Skeletal muscle cell (primary cell): ENCODE measurements around the gene MMS19.

Source experiments
- DNase-seq: peaks from one replicate; pipeline ENCODE4 v3.0.0-alpha.2; 2010; ENCODE audit warnings: low read depth
- H3K4me3 ChIP-seq: 2 replicates; pipeline ENCODE4 v1.5.1; 2011; ENCODE audit warnings: low read depth, mild to moderate bottlenecking, control low read depth, low read length, moderate library complexity

The MMS19 gene, protein sequence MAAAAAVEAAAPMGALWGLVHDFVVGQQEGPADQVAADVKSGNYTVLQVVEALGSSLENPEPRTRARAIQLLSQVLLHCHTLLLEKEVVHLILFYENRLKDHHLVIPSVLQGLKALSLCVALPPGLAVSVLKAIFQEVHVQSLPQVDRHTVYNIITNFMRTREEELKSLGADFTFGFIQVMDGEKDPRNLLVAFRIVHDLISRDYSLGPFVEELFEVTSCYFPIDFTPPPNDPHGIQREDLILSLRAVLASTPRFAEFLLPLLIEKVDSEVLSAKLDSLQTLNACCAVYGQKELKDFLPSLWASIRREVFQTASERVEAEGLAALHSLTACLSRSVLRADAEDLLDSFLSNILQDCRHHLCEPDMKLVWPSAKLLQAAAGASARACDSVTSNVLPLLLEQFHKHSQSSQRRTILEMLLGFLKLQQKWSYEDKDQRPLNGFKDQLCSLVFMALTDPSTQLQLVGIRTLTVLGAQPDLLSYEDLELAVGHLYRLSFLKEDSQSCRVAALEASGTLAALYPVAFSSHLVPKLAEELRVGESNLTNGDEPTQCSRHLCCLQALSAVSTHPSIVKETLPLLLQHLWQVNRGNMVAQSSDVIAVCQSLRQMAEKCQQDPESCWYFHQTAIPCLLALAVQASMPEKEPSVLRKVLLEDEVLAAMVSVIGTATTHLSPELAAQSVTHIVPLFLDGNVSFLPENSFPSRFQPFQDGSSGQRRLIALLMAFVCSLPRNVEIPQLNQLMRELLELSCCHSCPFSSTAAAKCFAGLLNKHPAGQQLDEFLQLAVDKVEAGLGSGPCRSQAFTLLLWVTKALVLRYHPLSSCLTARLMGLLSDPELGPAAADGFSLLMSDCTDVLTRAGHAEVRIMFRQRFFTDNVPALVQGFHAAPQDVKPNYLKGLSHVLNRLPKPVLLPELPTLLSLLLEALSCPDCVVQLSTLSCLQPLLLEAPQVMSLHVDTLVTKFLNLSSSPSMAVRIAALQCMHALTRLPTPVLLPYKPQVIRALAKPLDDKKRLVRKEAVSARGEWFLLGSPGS

DNA sequence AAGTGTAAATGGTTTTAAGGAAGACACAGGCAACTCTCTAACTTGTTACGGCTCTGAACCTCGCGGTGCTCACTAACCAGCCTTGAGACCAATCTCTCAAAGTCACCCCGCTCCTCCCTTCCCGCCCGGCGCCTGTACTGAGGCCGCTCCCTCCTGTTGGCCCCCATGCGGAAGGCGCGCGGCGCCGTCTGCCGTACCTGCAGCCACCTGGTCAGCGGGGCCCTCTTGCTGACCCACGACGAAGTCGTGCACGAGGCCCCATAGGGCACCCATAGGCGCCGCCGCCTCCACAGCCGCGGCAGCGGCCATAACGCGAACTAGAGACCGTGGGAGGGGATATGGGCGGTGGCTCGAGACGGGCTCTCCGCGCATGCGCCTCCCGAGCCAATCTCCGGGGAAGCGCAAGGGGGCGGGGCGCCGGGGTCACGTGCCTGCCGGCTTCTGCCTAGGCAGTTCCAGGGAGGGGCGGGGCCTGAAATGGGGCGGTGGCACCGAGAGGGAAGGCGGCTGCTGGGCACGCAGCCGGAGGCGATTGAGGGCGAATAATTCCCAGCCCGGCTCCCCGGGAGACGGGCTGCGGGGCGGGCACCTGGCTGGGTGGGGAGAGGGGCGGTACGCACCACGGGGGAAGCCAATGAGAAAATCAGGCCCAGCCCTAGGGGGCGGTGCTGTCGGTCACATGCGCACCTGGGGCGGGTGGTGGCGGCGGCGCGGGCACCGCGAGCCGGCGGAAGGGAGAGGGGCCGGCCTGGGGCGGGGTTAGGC is at the start of gene MMS19:
MMS19 (minus strand) TSS at position 347 of the 765 bp plus-strand sequence; CDS start at position 309, 38 bp downstream.
- H3K4me3 ChIP-seq: peak within 1 kb of the TSS; percentile 99
- DNase-seq: peak; percentile 96

DNA sequence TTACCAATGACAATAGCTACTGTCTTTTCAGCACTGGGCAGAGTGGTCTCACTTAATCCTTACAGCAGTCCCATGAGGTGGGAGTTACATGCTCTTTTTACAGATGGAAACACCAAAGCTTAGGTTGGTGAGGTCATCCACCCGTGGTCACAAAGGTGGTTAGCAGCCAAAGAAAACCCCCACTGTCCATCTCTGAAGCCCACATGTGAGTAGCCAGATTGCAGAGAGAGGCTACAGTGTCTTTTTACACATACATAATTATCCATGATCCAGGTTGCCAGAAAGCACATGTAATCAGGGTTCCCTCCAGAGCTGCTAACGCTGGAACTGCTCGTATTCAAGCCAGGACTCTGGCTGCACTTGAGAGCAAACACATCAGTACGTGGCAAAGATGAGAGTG is 49.7 kb upstream of the MMS19 start:
- no peak for DNase-seq

DNA sequence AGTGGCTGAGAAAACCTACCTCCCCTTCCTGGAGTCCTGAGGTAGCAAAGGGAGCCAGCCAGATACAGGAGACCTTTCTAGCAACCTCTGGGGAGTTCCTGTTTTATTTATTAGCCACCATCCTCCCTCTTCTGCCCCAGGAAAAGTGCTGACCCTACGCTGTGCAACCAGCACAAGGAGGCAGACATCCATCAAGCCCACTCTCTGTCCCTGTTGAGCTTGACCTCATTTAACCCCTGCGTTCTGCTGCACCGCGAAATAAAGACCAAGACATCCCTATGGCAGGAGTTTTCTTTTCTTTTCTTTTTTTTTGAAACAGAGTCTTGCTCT is 49.0 kb upstream of the MMS19 start:
- DNase-seq: no peak
- no peak overlapping the region for H3K4me3 ChIP-seq

More for the DNA sequence above, 49.7 kb upstream of the MMS19 start:
- no peak overlapping the region for H3K4me3 ChIP-seq

DNA sequence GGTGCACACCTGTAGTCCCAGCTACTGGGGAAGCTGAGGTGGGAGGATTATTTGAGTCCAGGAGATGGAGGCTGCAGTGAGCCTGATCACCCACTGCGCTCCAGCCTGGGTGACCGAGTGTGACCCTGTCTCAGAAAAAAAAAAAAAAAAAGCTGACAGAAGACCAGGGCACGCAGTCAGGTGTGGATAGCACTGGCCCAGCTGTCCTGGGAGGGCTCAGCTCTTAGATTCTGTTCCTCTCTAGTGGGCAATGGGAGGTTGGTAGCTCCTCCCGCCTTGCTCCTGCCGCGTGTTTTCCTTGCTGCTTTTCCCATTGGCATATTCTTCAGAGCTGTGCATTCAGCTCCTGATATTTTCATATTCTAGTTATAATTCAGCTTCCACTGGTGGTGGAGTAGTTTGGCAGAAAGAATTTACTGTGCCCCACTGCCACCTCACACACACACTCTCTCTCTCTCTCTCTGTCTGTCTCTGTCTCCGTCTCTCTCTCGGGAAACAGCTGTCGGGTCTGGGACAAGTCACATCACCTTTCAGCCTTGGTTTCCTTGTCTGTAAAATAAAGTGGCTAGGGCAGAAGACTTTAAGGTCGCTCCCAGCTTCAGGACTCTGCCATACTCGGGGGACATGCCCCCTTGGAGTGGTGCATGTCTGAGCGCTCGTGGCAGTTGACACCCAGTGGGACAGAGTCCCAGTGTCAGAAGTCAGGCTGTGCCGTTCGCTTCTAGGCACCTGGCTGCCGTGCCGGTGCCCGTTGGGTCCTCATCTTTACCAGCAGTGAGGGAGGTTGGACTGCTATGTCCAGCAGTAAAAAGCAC is 48.4 kb upstream of the MMS19 start:
- DNase-seq: no peak

DNA sequence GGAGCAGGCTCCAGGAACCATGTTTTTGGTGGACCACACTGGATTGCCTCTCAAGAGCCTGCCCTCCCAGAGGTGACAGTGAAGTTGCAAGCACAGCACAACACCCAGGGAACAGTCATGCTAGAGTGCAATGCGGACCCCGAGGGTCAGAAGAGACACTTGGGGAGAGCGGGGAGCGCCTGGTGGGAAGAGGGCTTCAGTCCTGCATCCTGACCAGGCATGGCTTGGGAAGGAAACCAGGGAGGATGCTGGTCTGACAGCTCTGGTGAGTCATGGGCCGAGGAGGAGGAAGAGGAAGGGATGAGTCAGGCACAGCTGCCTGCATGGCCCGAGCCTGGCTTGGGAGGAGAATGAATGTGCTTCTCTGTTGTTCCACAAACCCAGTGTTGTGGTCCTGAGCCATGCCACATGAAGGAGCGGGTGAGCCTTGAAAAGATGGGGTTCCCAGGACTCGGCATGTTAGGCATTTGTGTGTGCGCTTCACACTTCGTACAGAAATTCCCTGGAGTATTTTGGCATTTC is 44.9 kb upstream of the MMS19 start:
- H3K4me3 ChIP-seq: no peak overlapping the region
- peak; percentile 96 for DNase-seq

More for the DNA sequence above, 48.4 kb upstream of the MMS19 start:
- no peak overlapping the region for H3K4me3 ChIP-seq

DNA sequence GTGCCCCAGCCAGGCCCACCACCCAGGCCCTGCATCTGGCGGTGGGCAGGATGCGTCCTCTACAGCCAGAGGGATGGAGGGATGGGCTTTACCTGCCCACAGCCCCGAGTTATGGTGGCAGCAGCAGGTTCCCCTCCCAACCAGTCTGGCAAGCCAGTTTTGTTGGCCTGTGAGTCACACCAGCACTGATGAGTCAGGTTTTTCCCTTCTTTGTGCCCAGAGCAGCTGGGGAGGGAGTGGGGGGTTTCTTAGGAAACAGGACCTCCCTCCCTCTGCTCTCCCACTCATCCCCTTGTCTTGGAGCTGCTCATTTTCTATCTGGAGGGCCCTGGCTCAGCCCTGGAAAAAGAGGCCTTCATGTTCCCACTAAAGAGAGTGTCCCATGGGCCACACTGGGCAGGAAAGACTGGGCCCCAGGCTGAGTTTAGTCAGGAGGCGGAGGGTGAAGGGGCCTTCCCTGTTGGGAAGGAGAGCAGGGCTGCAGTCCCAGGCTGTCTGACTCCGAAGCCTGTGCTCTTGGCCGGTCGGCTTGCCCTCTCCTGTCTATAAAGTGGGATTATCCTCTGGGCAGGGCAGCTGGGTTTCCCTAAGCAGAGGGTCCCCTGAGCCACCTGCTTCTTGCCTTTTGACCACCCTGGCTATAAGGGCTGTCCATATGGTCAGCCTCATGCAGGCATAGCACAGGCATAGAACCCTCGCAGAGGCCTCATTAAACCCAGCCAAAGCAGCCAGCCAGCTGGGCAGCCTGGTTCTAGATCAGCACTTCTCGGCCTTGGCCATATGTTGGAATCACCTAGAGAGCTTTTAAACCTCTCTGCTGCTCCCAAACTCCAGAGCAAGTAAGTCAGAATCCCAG is 44.2 kb upstream of the MMS19 start:
- DNase-seq: peak; percentile 95
- H3K4me3 ChIP-seq: no peak overlapping the region

DNA sequence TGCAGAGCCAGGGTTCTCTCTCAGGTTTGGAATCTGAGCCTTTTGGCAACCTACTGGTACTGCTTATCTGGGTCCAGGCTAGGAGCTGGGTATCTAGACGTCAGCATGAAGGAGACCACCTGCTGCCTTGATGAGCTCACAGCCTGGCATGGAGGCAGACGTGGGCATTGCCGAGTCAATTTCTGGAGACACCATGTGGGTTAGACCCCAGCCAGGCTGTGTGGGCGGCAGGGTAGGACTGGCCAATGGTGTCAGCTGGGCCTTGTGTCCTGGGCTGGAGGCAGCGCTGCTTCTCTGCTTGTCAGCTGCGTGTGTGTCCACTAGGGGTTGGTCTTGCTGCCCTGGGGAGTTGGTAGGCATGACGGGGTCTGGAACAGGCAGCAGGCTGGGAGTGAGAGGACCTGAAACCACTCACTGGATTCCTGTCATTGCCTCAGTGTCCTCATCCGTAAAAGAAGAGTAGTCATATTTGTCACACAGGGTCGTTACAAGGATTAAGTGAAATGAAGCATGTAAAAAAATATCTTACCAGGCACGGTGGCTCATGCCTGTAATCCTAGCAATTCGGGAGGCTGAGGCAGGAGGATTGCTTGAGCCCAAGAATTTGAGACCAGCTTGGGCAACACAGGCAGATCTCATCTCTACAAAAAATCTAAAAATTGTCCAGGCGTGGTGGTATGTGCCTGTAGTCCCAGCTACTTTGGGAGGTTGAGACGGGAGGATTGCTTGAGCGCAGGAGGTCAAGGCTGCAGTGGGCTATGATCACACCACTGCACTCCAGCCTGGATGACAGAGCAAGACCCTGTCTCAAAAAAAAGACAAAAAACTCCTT is 42.7 kb upstream of the MMS19 start:
- DNase-seq: no peak
- H3K4me3 ChIP-seq: no peak overlapping the region

DNA sequence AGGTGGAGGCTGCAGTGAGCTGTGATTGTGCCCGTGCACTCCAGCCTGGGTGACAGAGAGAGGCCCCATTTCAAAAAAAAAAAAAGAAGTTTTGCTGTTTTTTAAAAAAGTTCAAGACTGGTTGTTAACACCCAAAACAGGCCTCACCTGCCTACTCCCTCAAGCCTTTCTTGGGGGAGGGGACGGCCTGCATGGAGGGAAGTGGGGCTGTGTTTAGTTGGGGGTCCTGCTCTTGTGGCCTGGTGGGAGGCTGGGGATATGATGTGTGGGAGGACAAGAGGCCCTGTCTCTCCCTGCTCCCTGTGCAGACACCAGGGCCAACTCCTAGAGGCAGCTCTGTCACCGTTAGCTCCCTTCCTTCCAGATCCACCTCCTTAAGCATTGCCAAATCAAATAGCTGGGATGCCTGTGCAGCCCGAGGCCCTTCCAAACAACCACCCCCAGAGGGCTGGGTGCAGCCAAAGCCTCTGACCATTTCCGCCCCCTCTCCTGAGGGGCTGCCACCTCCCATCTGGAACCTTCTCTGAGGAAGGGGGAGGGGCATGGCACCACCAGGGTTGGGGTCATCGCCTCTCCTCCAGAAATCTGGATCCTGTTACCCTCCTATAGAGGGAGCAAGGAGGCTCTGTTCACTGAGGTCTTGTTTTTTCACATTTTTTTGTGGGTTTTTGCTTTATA is 41.4 kb upstream of the MMS19 start:
- H3K4me3 ChIP-seq: no peak overlapping the region
- peak; percentile 80 for DNase-seq

DNA sequence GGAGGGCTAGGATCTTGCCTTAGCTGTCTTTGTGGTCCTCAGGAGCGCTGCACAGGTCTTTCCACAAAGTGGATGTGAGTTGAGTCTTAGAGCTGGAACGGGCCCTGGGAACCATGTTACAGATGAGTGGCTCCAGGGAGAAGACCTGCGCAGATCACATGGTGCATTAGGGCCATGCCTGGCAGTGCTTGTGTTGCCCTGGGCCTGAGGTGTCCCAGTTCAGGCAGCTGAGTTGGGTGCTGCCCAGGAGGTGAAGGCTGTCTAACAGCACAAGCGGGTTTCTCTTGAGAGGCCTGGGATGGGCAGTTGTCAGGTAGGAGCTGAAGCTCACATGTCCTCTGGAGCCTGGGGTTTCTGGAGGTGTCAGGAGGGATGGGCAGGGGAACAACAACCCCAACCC is 40.6 kb upstream of the MMS19 start:
- no peak for DNase-seq

DNA sequence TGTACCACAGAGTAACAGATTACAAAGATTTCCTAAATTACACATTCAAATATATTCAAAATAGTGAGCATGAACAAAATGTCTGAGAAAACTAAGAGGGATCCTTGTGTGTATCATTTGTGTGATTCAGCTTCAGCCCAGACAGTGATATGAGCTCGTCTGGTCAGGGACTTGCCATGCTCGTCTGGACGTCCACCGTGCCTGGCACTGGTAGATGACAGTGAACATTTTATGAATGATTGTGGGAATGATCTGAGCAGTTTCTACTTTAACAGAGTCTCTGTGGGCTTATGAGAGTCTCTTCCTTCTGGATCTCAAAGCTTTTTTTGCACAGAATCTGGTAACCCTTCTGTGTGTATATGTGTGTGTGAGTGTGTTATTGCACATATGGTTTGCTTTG is 40.2 kb upstream of the MMS19 start:
- DNase-seq: no peak
- H3K4me3 ChIP-seq: no peak overlapping the region

More for the DNA sequence above, 40.6 kb upstream of the MMS19 start:
- no peak overlapping the region for H3K4me3 ChIP-seq

DNA sequence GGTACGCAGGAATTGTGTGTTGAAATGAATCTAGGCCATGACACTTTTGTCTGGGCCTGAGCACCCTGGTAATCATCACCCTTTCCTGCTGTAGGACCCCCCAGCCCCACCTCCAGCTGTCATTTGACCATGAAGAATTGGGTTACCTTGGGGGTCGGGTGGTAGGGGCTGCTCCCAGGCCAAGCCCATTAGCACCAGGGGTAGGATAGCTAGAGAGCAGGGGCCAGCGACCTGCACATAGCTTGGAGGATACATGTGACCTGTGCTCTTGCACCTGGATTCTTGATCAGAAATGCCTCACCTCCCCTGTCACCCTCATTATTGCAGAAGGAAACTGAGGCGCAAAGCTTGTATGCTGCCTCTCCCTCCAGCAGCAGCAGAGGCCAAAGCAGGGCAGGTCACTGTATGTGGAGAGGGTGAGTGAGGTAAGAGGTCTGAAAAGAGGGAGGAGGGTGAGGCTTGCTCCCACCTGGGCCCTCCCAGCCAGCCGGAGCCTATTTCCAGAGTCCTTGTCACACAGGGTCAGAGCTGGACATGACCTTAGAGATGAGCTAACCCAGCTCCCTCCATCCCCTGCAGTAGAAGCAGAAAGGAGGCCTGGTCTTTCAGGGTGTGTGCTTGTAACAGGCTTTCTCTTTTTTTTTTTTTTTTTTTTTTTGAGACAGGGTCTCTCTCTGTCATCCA is 39.1 kb upstream of the MMS19 start:
- DNase-seq: no peak
- no peak overlapping the region for H3K4me3 ChIP-seq

DNA sequence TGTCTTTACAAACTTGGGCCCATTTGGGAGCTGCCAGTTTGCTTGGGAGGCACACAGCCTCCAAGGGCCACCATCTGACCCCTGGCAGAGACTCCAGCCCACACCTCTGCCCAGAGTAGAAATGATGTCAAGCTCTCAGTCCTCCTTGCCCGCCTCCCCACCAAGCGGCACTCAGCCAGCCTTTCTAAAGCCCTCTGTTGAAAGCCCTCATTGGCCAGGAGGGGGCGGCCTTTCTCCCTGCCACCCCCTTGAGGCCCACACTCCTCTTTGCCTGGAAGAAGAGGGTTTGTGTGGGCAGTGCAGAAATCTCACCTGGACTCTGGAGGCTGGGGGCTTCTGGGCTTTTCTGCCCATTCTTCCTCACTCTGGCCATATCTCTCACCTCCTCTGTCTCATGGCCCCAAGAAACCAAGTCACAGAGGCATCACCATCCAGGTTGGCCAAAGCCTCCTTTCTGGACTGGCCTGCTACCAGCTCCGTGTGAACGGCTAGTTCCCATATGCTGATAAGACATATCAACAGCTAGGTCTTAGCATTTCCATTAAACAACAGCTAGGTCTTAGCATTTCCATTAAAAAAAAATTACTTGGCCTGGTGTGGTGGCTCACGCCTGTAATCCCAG is 36.6 kb upstream of the MMS19 start:
- no peak for DNase-seq
- no peak overlapping the region for H3K4me3 ChIP-seq

DNA sequence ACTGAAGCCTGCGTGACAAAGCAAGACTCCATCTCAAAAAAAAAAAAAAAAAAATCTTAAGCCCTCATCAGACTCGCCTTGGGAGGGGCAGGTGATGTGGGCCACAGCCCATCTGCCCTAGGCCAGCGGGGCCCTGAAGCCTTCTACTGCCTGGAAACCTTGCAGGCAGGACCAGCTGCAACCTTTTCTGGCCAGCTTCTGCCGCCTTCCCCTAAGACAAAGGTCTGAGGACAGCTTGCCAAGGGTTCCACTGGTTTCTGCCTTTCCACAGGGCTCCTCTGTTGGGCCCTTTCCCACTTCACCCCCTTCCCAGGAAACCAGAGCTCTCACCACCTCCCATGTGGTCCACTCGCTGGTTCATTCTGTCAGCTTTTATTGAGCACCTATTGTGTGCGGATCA is 35.7 kb upstream of the MMS19 start:
- DNase-seq: no peak
- no peak overlapping the region for H3K4me3 ChIP-seq

DNA sequence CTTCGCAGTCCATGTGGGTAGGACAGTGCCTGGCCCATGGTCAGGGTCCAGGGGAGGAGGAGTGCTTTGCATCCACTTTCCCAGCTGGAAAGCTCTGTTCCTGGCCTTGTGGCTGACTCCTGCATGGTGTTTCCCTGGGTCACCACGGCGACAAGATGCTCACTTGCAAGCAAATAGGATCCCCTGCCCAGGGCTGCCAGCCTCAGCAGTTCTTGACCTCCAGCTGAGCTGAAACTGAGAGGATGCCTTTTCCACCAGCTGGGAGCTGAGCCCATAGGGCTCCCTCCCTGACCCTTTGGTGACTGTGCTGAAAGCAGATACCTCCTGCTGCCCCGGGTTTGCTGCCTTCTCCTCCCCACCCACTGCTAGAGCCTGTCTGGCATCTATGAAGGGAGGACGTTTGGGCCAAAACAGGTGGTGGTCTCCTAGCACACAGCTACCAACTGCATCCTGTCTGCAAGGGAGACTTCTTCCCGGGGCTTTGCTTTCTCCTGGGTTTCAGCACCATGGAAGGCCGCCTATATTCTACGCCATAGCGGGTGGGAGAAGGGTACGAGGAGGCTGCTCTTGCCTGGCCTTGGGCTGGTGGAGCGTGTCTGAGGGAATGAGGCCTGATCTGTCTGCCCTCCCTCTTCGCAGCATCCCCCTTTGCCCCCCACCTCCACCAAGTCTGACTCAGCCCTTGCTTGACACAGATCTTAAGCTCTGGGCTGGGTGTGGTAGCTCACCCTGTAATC is 34.9 kb upstream of the MMS19 start:
- no peak for DNase-seq
- H3K4me3 ChIP-seq: no peak overlapping the region
